Right lobe of liver (tissue), 4 donors: ENCODE measurements around the gene CDC42BPA.

Experiments
- CTCF ChIP-seq, 4 donors: fragments of 200-600 bp in 3 of 4; fragments of 450-650 bp in 1 of 4; IDR thresholded peaks; one replicate each; pipeline versions ENCODE4 v1.5.1 to v1.8.0; 2016 to 2022; ENCODE audit warnings: antibody characterized with exemption in 4 of 4, mild to moderate bottlenecking in 2 of 4
- POLR2A ChIP-seq: fragments of 450-650 bp; IDR thresholded peaks from one replicate; pipeline ENCODE4 v1.6.1; 2017; ENCODE audit warnings: antibody characterized with exemption, mild to moderate bottlenecking
- donor health status: DM: no; HTN: no; CAD: no.
- donor health status: DM: no; HTN: no; CAD: no.
- donor health status: DM: no; HTN: yes; CAD: no.

- no peak for TF ChIP-seq CTCF (IDR thresholded peaks at IDR 0.05)
- no peak for TF ChIP-seq POLR2A
Observed at GRCh38 chr1:227349967-227350366, 31.7 kb upstream of the CDC42BPA start.
